ENCODE results near the gene AMOTL2. TPM values are rescaled to one million over a fixed set of nuclear protein-coding genes. Genes with fewer than 3 reads are reported as not detected.

Gene AMOTL2
- total RNA-seq, 1 donor from 2014 or later, result not detected

DNA sequence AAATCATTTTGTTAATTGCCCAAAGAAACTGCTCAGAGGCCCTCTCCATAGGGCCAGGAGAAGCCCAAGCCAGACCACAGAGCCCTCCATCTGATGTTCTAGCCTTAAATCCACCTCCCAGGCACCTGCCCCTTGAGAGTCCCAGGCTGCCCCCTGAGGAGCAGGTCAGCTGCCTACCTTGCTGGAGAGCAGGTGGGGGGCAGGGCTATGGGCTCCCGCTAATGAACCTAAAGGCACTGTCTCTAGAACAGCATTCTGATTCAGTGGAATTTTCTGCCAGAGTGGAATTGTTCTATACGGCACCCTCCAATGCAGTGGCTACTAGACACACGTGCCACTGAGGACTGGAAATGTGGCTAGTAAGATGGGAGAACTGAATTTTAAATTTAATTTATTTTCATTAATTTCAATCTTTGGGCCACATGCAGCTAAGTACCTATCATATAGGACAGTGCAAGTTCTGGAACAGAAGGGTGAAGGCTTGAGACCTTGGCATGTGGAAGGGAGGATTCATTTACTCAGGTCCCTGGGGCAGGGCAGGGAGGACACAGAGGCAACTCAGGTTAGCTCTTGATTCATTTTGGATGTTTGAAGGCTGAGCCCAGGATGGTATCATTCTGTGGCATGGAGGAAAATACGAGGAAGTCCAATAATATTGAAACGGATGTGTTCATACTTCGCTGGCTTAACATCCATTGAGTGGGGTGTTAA, 11.4 kb downstream of the AMOTL2 start:
- H3K9me3 Mint-ChIP-seq, result no peaks in the 10 kb centered on the region
- intact Hi-C loops (cut with micrococcal nuclease), result no loop called here
- H3K4me3 Mint-ChIP-seq, result no peak overlapping the region
- no peak for DNase-seq
- POLR2A ChIA-PET, result no interaction called here
- peaks cover 9% of the 10 kb centered on the region for H3K4me1 Mint-ChIP-seq
- TF ChIP-seq, protein P1, sequence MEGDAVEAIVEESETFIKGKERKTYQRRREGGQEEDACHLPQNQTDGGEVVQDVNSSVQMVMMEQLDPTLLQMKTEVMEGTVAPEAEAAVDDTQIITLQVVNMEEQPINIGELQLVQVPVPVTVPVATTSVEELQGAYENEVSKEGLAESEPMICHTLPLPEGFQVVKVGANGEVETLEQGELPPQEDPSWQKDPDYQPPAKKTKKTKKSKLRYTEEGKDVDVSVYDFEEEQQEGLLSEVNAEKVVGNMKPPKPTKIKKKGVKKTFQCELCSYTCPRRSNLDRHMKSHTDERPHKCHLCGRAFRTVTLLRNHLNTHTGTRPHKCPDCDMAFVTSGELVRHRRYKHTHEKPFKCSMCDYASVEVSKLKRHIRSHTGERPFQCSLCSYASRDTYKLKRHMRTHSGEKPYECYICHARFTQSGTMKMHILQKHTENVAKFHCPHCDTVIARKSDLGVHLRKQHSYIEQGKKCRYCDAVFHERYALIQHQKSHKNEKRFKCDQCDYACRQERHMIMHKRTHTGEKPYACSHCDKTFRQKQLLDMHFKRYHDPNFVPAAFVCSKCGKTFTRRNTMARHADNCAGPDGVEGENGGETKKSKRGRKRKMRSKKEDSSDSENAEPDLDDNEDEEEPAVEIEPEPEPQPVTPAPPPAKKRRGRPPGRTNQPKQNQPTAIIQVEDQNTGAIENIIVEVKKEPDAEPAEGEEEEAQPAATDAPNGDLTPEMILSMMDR (IDR thresholded peaks at IDR 0.05), result no peak
- no peak for ATAC-seq (ENCODE audit: low read depth)
- H3K27ac Mint-ChIP-seq, result no peak overlapping the region
- H3K27me3 Mint-ChIP-seq, result peaks cover 31% of the 10 kb centered on the region
- CTCF ChIA-PET, result no interaction called here
- no peaks in the 10 kb centered on the region for H3K36me3 Mint-ChIP-seq (ENCODE audit: low read depth)

DNA sequence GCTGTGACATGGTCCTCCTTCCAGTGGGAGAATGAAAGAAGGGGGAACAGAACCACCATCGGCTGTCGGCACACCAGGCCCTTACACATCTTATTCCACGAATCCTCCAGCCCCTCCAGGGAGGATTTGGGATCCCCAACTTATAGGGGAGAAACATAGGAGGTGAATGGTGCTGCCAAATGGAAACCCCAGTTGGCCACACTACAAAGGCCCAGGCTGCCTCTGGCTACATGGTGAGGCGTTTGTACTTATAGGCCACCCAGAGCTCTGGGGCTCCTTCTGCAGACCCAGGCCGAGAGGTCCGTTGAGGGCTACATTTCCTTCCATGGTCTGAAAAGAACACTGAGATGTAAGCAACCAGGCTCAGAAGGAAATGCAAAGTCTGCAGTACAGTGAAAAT, 12.0 kb downstream of the AMOTL2 start:
- CTCF ChIA-PET, result no interaction called here

GRCh38 chr3:134361162-134361835, 12.9 kb downstream of the AMOTL2 start:
- H3K27ac Mint-ChIP-seq, result no peak overlapping the region
- POLR2A ChIA-PET, result no interaction called here
- peaks cover 9% of the 10 kb centered on the region for H3K4me1 Mint-ChIP-seq
- DNase-seq (no peak), ATAC-seq (ENCODE audit: low read depth) (no peak)
- CTCF ChIA-PET, result no interaction called here
- H3K36me3 Mint-ChIP-seq (ENCODE audit: low read depth), result no peaks in the 10 kb centered on the region
- no peaks in the 10 kb centered on the region for H3K9me3 Mint-ChIP-seq
- peaks cover 31% of the 10 kb centered on the region for H3K27me3 Mint-ChIP-seq
- TF ChIP-seq, protein P1 (IDR thresholded peaks at IDR 0.05), result no peak
- intact Hi-C loops (cut with micrococcal nuclease), result no loop called here
- H3K4me3 Mint-ChIP-seq, result no peak overlapping the region

More for the DNA sequence above, 12.0 kb downstream of the AMOTL2 start:
- intact Hi-C loops (cut with micrococcal nuclease), result no loop called here
- H3K4me1 Mint-ChIP-seq, result peaks cover 9% of the 10 kb centered on the region
- H3K27ac Mint-ChIP-seq, result no peak overlapping the region
- TF ChIP-seq, protein P1 (IDR thresholded peaks at IDR 0.05), result no peak
- no peak overlapping the region for H3K4me3 Mint-ChIP-seq
- DNase-seq (no peak), ATAC-seq (ENCODE audit: low read depth) (no peak)
- H3K36me3 Mint-ChIP-seq (ENCODE audit: low read depth), result no peaks in the 10 kb centered on the region
- POLR2A ChIA-PET, result no interaction called here
- peaks cover 31% of the 10 kb centered on the region for H3K27me3 Mint-ChIP-seq
- no peaks in the 10 kb centered on the region for H3K9me3 Mint-ChIP-seq

- TF ChIP-seq, protein P1 (IDR thresholded peaks at IDR 0.05), result no peak
- Mint-ChIP-seq H3K36me3 (ENCODE audit: low read depth) (no peaks in the 10 kb centered on the region), H3K4me3 (no peak overlapping the region), H3K4me1 (peaks cover 9% of the 10 kb centered on the region), H3K27ac (no peak overlapping the region), H3K27me3 (peaks cover 25% of the 10 kb centered on the region), H3K9me3 (no peaks in the 10 kb centered on the region)
- intact Hi-C loops (cut with micrococcal nuclease), result no loop called here
- ATAC-seq (ENCODE audit: low read depth) (no peak), DNase-seq (no peak)
- POLR2A ChIA-PET, result no interaction called here
- CTCF ChIA-PET, result no interaction called here
Observed at GRCh38 chr3:134360046-134360445, 14.2 kb downstream of the AMOTL2 start.

DNA sequence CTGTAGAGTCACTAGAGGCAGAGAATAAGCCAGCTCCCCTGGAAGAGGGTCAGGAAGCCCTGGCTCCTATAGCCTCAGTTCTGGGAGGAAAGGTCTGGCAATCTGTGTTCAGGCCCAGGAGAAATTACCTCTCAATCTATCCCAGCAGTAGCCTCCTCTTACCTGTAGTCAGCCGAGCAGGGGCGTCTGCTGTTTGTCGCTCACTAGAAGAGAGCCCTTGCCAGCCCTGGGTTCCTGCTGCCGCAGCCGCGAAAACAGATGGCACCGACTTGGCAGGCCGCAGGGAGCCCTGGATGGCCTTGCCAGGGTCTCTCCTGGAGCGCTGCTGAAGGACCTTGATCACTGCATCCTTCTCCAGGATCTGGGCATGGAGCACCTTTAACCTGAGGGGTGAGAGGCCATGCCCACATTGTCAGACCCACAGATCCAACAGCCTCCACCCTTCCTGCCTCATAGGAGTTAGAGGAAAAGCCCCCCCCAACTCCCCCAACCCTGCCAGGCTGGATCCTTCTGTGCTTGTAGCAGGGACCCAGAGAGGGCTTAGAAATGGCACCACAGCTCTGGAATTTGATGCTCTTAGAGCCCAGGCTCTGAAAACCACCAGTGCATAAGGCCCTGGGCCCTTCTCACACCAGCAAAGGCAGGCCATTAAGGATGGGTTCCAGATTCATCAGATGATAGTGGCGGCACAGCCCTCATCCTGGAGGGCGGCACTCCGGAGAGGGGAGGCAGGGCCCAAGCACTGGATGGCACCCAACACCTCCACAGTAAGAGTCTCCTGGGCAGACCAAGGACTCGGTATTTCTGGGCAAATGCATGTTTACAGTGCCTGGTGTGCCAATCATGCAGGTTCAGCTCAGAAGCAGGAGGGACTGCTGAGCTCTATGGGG, 14.9 kb downstream of the AMOTL2 start:
- peaks cover 2% of the 10 kb centered on the region for H3K4me1 Mint-ChIP-seq
- H3K9me3 Mint-ChIP-seq, result no peaks in the 10 kb centered on the region
- ChIA-PET CTCF (no interaction called here), POLR2A (no interaction called here)
- no peak overlapping the region for H3K27ac Mint-ChIP-seq
- H3K27me3 Mint-ChIP-seq, result peaks cover 18% of the 10 kb centered on the region
- ATAC-seq (ENCODE audit: low read depth) (no peak), DNase-seq (no peak)
- no peak overlapping the region for H3K4me3 Mint-ChIP-seq
- no peaks in the 10 kb centered on the region for H3K36me3 Mint-ChIP-seq (ENCODE audit: low read depth)
- TF ChIP-seq, protein P1 (IDR thresholded peaks at IDR 0.05), result no peak
- intact Hi-C loops (cut with micrococcal nuclease), result no loop called here
